SK-N-SH (cell line): ENCODE data around the gene MEP1A. TPM values are rescaled to one million over a fixed set of nuclear protein-coding genes. Genes with fewer than 3 reads are reported as not detected.

ENCODE experiments used
- polyA plus RNA-seq, 3 experiments: library from polyadenylated mRNA; depleted of rRNA; stranded (reverse); fragments of >200 nt; gene quantifications; 2 replicates each; pipeline ENCODE4 v1.2.3, GENCODE V29; 2012

The MEP1A gene
- polyA plus RNA-seq, 1 of the 3 experiments (the other 2 are of a cell fraction), result not detected

Other genes starting within 250 kb of the MEP1A start
- gene CYP39A1, start 140.6 kb upstream of the MEP1A start, polyA plus RNA-seq (2012; rRNA removed), result not detected in 2 replicates
- 0.66 and 1.7 TPM in 2 replicates for gene SLC25A27, start 140.4 kb upstream of the MEP1A start, polyA plus RNA-seq (2012; rRNA removed)
- not detected in 2 replicates for gene TDRD6, start 105.5 kb upstream of the MEP1A start, polyA plus RNA-seq (2012; rRNA removed)
- gene PLA2G7, start 58.0 kb upstream of the MEP1A start, polyA plus RNA-seq (2012; rRNA removed), result not detected in 2 replicates
- gene ANKRD66, start 46.5 kb upstream of the MEP1A start, polyA plus RNA-seq (2012; rRNA removed), result not detected in 2 replicates
- gene ADGRF5, start 128.5 kb downstream of the MEP1A start, polyA plus RNA-seq (2012; rRNA removed), result 0.02 and 0.06 TPM in 2 replicates
- gene ADGRF1, start 248.9 kb downstream of the MEP1A start, polyA plus RNA-seq (2012; rRNA removed), result not detected in 2 replicates